Rectal smooth muscle tissue (tissue), 1 donor: ENCODE data around the gene FNTB.

Experiments used
- H3K27ac ChIP-seq: one replicate; pipeline ENCODE4 v1.7.0; 2013; ENCODE audit warnings: low read depth, low read length, inconsistent platforms
- H3K27me3 ChIP-seq: one replicate; pipeline ENCODE4 v1.7.0; 2013; ENCODE audit warnings: low read length; ENCODE audit not compliant: control insufficient read depth, insufficient read depth
- H3K36me3 ChIP-seq: one replicate; pipeline ENCODE4 v1.7.0; 2013; ENCODE audit warnings: low read length; ENCODE audit not compliant: control insufficient read depth, insufficient read depth
- H3K4me1 ChIP-seq: one replicate; pipeline ENCODE4 v1.7.0; 2013; ENCODE audit warnings: low read length; ENCODE audit not compliant: control insufficient read depth, insufficient read depth
- H3K4me3 ChIP-seq: one replicate; pipeline ENCODE4 v1.7.0; 2013; ENCODE audit warnings: low read length
- H3K9ac ChIP-seq: one replicate; pipeline ENCODE4 v1.7.0; 2013; ENCODE audit warnings: low read length

Gene FNTB

DNA sequence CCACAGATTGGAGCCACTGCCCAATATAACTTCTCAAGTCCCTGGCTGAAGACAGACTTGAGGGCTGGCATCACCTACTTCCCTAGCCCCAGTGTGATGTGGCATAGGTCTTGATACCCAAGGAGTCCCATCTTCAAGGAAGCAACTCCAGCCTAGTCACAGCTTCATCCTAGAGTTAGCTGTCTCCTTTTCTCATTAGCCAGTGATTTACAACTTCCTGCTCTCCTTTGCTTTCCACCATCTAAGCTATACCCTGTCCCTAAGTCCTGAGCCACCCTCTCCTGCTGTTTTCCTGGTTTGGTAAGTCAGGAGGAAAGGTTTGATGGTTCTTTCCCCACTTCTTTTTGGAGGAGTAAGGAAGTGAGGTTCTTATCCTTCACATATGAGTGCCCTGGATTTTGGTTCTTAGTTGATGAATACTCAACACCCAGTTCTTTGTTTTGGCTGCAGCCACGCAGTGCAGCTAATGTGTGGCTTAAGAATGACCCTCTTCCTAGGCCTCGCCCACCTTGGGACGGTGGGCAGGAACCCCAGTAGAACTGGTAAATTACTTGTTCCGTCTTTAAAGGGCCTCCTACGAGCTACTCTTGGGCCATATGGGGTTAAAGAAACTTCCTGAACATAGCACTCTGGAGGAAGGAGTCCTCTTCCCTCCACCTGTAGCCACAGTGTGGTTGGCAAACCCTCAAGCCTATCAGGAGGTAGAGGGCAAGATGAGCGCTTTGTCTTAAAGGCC is 40.2 kb upstream of the FNTB start:
- Histone ChIP-seq H3K4me3 (no peak overlapping the region), H3K4me1 (no peaks in the 10 kb centered on the region), H3K27ac (no peak overlapping the region), H3K9ac (no peak overlapping the region), H3K27me3 (no peaks in the 10 kb centered on the region), H3K36me3 (no peaks in the 10 kb centered on the region)

DNA sequence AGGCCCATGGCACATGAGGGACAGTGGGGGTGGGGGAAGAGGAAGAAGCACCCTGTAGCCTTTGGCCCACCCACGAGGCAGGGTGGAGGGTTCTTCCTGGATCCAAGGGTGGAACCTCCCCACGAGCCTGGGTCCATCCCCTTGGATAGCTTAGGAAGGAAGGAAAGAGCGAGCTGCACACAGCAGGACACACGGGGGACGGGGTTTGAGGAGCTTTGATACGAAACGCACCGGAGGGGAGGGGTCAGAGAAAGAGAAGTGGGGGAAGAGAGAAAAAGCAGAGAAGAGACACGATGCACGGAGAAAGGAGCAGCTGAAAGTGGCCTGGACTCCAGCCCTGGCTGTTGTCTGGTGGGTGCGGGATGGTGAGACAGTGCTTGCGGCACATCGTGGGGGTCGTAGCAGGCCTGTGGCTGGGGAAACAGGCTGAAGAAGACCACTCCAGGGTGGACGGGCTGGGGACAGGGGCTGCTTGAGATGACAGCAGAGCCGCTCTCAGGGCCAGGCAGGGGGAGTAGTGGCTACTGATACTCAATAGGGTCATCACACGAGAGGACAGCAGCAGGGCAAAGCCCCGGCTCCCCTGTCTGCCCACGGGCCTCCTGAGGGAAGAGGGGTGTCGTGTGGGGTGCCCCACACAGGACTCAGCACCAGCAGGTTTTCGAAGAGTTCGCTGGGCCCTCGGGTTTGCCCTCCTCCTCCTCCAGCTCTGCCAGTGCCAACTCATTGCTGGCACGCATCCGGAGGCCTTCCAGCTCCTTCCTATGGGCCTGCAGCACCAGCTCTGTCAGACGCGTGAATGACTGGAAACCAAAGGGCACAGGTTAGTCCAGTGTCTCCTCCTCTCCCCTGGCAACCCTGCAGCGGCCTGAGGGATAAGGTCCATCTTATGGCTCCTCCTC is 38.7 kb upstream of the FNTB start:
- no peak overlapping the region for H3K4me3 ChIP-seq
- H3K27ac ChIP-seq, result no peak overlapping the region
- H3K4me1 ChIP-seq, result no peaks in the 10 kb centered on the region
- H3K9ac ChIP-seq, result no peak overlapping the region
- no peaks in the 10 kb centered on the region for H3K27me3 ChIP-seq
- H3K36me3 ChIP-seq, result no peaks in the 10 kb centered on the region

DNA sequence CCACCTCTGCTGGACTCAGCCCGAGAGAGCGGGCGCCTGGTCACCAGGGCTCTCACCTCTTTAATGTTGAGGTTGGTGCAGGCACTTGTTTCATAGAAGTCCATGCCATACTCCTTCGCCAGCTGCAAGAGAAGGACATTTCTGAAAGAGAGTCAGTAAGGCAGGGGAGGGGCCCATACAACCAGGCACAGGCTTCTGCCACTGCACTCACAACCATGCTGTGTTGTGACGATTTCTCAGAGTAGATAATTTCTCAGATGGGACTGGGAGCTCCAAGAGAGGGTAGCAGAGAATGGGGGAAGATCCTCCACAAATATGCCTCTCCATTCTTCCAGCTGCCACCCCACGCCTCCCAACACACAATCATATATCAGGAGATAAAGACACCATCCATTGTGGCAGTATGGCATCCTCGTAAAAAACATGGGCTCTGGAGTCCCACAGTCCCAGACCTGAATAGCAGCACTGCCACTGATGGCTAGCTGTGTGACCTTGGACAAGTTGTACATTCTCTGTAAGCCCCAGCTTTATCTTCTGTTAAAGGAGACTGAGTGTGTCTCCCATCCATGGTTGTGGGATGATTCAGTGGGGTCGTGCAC is 38.0 kb upstream of the FNTB start:
- H3K4me3 ChIP-seq, result no peak overlapping the region
- H3K9ac ChIP-seq, result no peak overlapping the region
- H3K36me3 ChIP-seq, result no peaks in the 10 kb centered on the region
- H3K27ac ChIP-seq, result no peak overlapping the region
- no peaks in the 10 kb centered on the region for H3K4me1 ChIP-seq
- H3K27me3 ChIP-seq, result no peaks in the 10 kb centered on the region

DNA sequence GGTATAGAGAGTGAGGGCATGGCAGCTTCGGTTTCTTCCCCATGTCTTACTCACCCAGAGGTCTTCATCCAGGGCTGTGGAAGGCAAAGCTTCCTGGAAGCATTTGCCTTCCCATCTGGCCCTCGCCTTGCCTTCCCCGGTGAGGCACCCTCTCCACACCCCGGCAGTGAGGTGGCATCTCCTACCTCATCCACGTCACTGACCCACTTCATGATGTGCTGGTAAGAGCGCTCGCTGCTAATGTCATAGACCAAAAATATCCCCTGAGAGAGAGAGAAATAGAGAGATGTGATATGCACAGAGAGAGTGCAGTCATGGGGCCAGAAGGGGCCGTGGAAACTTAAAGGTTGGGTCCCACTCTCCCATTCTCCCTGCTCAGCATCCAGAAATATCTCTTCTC is 35.8 kb upstream of the FNTB start:
- Histone ChIP-seq H3K4me3 (no peak overlapping the region), H3K9ac (no peak overlapping the region), H3K36me3 (no peaks in the 10 kb centered on the region), H3K27me3 (no peaks in the 10 kb centered on the region), H3K4me1 (no peaks in the 10 kb centered on the region), H3K27ac (no peak overlapping the region)

DNA sequence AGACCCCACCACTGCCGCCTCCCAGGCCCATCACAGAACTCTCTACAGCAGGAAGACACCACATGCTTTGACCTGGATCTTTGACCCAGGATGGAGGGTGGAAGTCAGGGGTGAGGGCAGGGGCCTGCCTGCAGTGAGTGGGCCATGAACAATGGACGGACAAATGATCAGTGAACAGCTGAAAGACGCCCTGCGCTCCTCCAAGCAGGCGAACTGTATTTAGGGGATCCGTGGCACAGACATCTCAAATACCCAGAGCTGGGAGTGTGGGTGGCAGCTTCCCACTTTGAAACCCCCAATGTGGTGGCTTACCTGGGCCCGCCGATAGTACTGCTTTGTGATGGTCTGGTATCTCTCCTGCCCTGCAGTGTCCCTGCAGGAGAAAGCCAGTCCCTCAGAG is 35.4 kb upstream of the FNTB start:
- H3K27ac ChIP-seq, result no peak overlapping the region
- no peaks in the 10 kb centered on the region for H3K36me3 ChIP-seq
- no peak overlapping the region for H3K9ac ChIP-seq
- H3K4me3 ChIP-seq, result no peak overlapping the region
- no peaks in the 10 kb centered on the region for H3K4me1 ChIP-seq
- H3K27me3 ChIP-seq, result no peaks in the 10 kb centered on the region

DNA sequence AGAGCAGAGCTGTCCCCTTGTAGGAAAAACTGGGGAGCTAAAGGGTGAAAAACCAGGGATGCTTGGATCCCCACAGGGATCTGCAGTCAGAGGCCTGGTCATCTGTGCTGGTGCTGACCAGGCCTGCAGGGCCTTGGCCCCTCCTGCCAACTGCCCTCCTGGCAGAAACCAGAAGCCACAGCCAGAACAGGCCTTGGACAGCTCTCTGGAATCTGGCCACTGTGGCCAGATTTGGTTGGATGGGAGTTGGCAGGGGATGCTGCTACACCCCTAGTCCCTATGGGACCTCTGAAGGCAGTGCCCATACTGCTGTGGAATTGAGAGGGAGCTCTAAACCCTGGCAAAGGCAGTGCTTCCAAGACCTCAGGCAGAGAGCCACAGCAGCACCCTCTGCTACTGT is 35.0 kb upstream of the FNTB start:
- Histone ChIP-seq H3K4me1 (no peaks in the 10 kb centered on the region), H3K27ac (no peak overlapping the region)

DNA sequence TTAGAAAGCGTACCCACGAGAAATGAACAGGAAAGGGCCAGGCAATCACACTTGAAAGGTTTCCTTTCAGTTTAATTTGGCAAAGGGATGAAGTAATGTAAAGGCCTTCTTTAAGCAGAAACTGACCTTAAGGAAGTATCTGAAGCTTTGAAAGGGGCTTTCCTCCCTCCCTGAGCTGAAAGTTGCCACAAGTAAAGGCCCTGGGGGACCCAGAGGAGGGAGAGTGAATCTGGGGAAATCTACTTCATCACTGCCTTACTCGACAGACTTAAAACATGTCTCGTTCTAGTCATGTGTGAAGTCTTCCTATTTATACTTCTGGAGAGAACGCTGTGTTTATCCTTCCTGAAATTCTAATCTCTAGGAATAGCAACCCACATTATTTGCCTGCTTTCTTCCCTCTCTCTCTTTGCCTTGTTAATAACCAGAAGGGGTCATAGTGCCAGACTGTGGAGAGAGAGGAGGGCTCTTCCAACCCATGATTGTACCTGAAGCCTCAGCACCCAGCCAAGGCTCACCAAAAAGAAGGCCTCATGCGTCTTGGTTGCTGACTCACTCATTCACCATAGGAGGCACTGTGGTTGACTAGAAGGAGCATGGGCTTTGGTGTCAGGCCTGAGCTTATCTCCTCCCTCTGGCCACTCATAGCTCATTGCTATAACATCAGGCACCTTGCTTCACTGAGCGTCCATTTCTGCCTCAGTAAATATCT is 33.9 kb upstream of the FNTB start:
- no peak overlapping the region for H3K27ac ChIP-seq

More for the DNA sequence above, 35.0 kb upstream of the FNTB start:
- no peaks in the 10 kb centered on the region for H3K27me3 ChIP-seq
- H3K4me3 ChIP-seq, result no peak overlapping the region
- no peak overlapping the region for H3K9ac ChIP-seq
- H3K36me3 ChIP-seq, result no peaks in the 10 kb centered on the region

DNA sequence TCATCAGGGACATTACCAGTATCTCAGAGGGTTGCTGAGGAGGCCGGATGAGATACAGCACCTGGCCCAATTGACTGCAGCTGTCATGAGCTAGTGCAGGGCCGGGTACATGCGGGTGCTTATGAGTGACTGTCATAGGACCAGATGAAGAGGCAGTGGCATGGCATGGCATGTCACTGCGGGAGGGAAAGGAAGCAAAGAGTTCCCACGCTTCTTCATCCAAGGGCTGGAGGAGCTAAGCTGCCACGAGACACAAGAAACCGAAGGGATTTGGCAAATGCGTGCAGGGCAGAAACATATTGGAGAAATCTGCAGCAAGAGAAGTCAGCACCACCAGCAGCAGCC is 33.4 kb upstream of the FNTB start:
- Histone ChIP-seq H3K4me3 (no peak overlapping the region), H3K36me3 (no peaks in the 10 kb centered on the region), H3K27me3 (no peaks in the 10 kb centered on the region), H3K4me1 (no peaks in the 10 kb centered on the region), H3K27ac (no peak overlapping the region), H3K9ac (no peak overlapping the region)

More for the DNA sequence above, 33.9 kb upstream of the FNTB start:
- Histone ChIP-seq H3K36me3 (no peaks in the 10 kb centered on the region), H3K27me3 (no peaks in the 10 kb centered on the region), H3K9ac (no peak overlapping the region), H3K4me1 (no peaks in the 10 kb centered on the region), H3K4me3 (no peak overlapping the region)

DNA sequence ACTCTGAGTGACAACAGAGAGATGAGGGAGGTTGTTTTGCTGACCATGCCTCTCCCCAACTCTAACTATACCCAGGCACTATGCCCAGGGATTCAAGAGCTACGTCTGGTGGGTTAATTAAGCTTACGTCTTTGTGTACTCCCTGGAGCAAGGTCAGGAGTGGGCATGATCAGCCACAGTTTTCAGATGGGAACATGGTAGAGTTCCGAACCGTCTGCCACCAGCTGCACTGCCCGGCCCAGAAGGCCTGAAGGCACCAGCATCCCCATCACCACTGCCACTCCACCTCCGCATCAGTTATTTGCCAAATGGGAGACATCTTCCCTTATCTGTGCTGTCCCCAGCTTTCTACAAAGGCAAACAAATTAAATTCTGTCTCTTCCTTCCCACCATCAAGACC is 33.0 kb upstream of the FNTB start:
- Histone ChIP-seq H3K27ac (no peak overlapping the region), H3K4me1 (no peaks in the 10 kb centered on the region)

DNA sequence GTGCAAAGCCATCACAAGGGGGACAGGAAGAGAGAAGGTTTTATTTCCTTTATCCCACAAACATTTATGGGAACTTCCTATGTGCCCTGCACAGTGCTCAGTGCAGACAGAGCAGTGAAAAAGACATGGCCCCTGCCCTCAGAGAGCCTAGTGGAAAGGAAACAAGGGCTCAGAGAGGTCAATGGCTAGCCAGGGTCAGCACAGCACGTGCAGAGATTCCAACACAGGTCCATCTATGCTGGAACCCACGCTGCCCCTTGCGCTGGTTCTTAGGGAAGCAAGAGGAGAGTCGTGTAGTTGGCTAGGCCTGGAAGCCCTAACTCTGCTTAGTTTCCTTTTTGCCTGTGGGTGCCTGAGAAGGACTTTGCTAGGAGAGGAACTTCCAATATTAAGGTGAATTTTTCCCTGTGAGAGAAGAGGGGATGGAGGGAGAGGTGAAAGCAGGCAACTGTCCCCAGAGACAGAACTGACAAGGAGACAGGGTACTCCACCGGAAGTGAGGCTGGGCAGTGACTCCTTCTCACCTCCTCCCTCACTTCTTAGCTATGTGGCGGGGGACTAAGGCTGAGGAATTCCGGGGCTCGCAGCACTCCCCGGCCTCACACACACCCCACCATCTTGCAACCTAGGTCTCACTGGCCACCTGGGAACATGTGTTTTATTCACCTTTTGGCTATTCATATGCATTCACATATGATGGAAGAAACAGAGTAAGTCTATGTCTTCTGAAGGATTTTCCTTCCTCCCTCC is 32.0 kb upstream of the FNTB start:
- H3K36me3 ChIP-seq, result no peaks in the 10 kb centered on the region
- no peak overlapping the region for H3K9ac ChIP-seq
- no peaks in the 10 kb centered on the region for H3K4me1 ChIP-seq
- no peak overlapping the region for H3K27ac ChIP-seq
- no peaks in the 10 kb centered on the region for H3K27me3 ChIP-seq
- no peak overlapping the region for H3K4me3 ChIP-seq

More for the DNA sequence above, 33.0 kb upstream of the FNTB start:
- no peak overlapping the region for H3K9ac ChIP-seq
- H3K4me3 ChIP-seq, result no peak overlapping the region
- no peaks in the 10 kb centered on the region for H3K36me3 ChIP-seq
- H3K27me3 ChIP-seq, result no peaks in the 10 kb centered on the region

DNA sequence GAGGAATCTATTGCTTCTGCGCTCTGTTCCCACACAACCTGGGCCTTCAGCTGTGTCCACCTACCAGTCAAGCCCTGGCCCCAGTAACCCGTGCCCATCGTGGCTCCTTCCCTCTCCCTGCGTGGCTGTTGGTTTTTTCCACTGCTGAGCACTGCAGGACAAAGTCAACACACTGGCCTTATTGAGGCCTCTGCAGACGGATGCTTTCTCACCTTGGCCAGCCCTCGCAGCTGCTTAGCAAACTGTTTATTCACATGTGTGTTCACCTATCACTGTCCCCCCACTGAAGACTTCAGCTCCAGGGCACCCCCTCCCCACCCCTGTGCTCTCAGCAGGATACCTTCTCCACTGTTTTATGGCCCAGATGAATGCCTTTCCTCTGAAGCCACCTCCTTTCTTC is 31.4 kb upstream of the FNTB start:
- Histone ChIP-seq H3K4me1 (no peaks in the 10 kb centered on the region), H3K27ac (no peak overlapping the region), H3K4me3 (no peak overlapping the region), H3K27me3 (no peaks in the 10 kb centered on the region), H3K36me3 (no peaks in the 10 kb centered on the region), H3K9ac (no peak overlapping the region)
